HG02623 (cell line): ENCODE data around the gene EMP1.

ENCODE experiments used
- ATAC-seq: cut with Tn5 transposase; IDR thresholded peaks from one replicate; pipeline ENCODE4 v1.9.1; 2021; ENCODE audit warnings: moderate library complexity; ENCODE audit not compliant: unreplicated experiment

Gene EMP1

GRCh38 chr12:13171921-13172859, 24.3 kb upstream of the EMP1 start:
- no peak for ATAC-seq

GRCh38 chr12:13173012-13173932, 23.3 kb upstream of the EMP1 start:
- ATAC-seq: peak; percentile 90

- ATAC-seq: no peak
These were observed 21.0 kb upstream of the EMP1 start for GRCh38 chr12:13175499-13175898.

- ATAC-seq: no peak
These were observed 20.3 kb upstream of the EMP1 start for GRCh38 chr12:13176256-13176655.

- ATAC-seq: no peak
These were observed 19.2 kb upstream of the EMP1 start for GRCh38 chr12:13177373-13177772.

GRCh38 chr12:13177906-13178305, 18.6 kb upstream of the EMP1 start:
- no peak for ATAC-seq

- ATAC-seq: no peak
These were observed 17.8 kb upstream of the EMP1 start for GRCh38 chr12:13178568-13179210.

- peak; percentile 55 for ATAC-seq
These were observed 17.1 kb upstream of the EMP1 start for GRCh38 chr12:13179211-13180074.

- ATAC-seq: no peak
These were observed 15.0 kb upstream of the EMP1 start for GRCh38 chr12:13181375-13182070.

- no peak for ATAC-seq
These were observed 13.6 kb upstream of the EMP1 start for GRCh38 chr12:13182881-13183280.

- ATAC-seq: no peak
These were observed 12.9 kb upstream of the EMP1 start for GRCh38 chr12:13183620-13184019.

GRCh38 chr12:13186302-13186701, 10.2 kb upstream of the EMP1 start:
- ATAC-seq: no peak

GRCh38 chr12:13187399-13187798, 9.1 kb upstream of the EMP1 start:
- ATAC-seq: no peak

GRCh38 chr12:13189264-13189663, 7.3 kb upstream of the EMP1 start:
- ATAC-seq: no peak

GRCh38 chr12:13190275-13190674, 6.3 kb upstream of the EMP1 start:
- ATAC-seq: no peak

- no peak for ATAC-seq
These were observed 3.8 kb upstream of the EMP1 start for GRCh38 chr12:13192719-13193118.

- ATAC-seq: no peak
These were observed 2.9 kb upstream of the EMP1 start for GRCh38 chr12:13193505-13194231.

GRCh38 chr12:13194401-13195110, 2.0 kb upstream of the EMP1 start:
- no peak for ATAC-seq
